HG03196 (cell line): ENCODE measurements around the gene UNC79.

Source experiments
- ATAC-seq: cut with Tn5 transposase; IDR thresholded peaks from one replicate; pipeline ENCODE4 v1.9.1; 2021; ENCODE audit not compliant: unreplicated experiment

The UNC79 gene

GRCh38 chr14:93705513-93706156 is 274.9 kb downstream of the UNC79 start:
- ATAC-seq = no peak

DNA sequence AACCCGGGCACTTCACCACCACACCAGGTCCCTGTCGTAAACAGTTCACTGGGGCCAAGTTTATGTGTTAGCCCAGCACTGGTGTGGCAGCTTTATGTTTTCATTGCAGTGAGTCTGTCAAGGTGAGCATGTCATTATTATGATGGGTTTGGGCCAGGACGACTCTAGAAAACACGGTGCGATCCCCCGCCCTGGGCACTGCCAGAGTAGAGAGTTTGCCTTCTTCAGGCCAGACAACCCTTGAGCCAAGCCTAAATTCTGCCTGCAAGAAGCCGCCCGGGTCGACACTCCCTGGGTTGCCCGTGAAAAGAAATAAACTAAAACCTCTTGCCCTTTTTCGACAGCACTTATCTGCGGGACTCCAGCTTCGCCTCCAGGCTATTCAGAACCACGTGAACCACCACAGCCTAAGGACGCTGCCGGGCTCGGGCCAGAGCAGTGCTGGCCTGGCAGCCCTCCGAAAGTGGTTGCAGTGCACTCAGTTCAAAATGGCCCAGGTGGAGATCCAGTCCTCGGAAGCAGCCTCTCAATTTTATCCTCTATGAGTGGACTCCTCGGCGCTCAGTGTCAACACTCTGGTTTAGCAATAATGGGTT is 275.7 kb downstream of the UNC79 start:
- ATAC-seq = no peak

- no peak for ATAC-seq
Measured at GRCh38 chr14:93707475-93707874, 276.7 kb downstream of the UNC79 start.

GRCh38 chr14:93708311-93708734 is 277.6 kb downstream of the UNC79 start:
- ATAC-seq = no peak

DNA sequence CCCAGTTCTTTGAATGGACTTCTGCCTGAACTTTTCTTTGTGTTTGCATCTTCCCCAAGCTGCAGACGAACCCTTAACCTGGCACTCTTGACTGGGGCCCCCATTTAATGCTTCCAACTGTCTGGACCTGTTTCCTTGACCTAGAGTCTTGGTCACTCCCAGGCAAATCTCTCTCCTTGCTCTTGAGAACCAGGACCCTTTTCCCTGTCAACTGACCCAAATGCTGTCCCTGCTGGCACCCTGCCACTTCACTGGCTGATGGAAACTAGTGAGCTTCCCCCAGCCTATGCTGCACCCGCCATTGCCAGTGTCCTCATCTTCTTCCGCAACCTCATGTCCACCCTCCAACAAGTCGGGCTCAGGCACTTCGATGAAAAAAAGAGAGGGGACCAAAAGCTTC is 278.1 kb downstream of the UNC79 start:
- no peak for ATAC-seq

GRCh38 chr14:93709249-93709648 is 278.5 kb downstream of the UNC79 start:
- ATAC-seq = no peak

- ATAC-seq = no peak
Measured at GRCh38 chr14:93712079-93712837, 281.5 kb downstream of the UNC79 start.

- ATAC-seq = no peak
Measured at GRCh38 chr14:93712838-93713724, 282.3 kb downstream of the UNC79 start.

DNA sequence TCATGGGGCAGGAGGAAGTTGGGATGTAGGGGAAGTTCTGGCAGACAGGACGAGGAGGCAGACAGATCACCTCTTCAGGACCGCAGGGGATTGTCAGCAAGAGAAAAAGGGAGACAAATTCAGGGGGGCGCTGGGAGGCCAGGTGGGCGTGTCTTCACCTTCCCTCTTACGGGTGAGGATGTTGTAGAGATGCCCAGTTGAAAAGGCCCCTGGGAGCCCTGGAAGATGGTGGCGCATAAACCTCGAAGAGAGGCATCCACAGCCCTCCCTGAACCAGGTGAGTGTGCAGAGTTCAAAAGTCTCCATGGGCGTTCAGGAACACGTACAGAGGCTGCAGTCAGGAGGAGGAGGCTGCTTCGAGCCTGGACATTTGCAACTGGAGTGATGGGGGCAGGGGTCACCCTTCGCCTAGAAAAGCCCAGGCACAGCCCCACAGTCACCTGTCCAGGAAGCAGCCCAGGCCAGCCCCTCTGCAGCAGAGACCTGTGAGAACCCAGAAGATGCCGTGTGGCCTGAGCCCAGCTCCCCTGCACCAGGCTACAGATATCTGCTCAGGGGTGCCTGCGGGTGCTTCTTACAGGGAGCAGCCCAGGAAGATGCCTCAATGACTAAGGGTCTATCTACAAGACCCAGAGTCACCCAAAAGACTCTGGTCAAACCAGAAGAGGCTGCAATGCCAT is 283.1 kb downstream of the UNC79 start:
- no peak for ATAC-seq

GRCh38 chr14:93714605-93715004 is 283.9 kb downstream of the UNC79 start:
- ATAC-seq = no peak

DNA sequence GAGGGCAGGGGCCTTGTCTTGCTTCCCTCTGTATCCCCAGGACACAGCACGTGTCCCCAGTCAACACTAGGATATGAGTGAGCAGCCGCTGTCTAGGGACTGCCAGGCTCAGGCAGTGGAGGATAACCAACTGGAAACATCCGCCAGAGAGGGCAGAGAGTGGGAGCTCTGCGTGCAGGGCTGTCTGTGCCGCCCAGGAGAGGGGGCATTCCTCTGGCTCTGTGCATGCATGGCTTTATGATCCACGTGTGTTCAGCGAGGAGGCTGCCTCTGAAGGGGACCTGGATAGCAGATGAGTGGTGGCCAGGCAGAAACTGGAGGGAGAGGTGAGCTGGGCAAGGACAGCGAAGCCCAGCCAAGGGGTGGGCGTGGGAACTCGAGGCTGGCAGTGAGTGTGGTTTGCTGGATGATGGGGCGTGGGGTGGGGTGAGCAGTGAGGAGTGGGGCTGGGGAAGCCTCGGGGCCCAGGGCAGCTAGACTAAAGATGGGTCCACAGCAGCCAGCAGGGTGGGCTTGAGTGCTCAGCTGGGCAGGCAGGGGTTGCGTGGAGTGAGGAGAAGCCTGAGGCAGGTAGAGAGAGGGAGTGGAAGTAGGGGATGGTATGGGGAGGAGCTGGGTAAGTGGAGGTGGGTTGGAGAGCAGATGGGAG is 284.7 kb downstream of the UNC79 start:
- ATAC-seq = no peak

- no peak for ATAC-seq
Measured at GRCh38 chr14:93716002-93716745, 285.4 kb downstream of the UNC79 start.

- no peak for ATAC-seq
Measured at GRCh38 chr14:93716746-93717667, 286.3 kb downstream of the UNC79 start.

DNA sequence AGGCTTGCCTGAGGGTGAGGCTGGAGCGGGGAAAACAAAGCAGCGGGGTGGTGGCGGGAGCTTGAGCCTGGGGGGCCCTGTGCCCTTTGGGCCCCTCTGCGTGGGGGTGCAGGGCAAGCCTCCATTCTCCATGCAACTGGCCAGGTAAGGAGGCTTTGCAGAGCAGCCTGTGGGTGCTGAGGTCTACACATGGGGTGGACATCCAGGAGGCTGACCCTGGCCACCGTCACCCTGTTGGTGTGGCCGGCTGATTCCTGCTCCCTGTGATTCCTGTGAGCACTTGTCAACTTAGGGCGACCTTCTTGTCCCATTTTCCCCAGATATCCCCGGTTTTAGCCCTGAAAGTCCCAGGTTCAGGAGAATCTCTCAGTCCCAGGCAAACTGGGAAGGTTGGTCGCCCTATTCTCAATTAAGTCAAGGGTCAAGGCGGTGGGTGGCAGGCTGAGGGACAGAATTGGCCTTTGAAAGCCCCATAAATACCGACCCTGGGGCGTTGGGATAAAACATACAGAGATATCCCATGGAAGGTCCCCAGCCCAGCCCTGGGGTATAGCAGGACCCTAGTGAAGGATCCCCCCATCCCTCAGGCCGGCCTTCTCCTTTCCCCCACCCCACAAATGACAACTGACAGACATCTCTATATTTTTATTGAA is 287.1 kb downstream of the UNC79 start:
- no peak for ATAC-seq

- no peak for ATAC-seq
Measured at GRCh38 chr14:93719256-93719655, 288.5 kb downstream of the UNC79 start.

- ATAC-seq = no peak
Measured at GRCh38 chr14:93720076-93720815, 289.5 kb downstream of the UNC79 start.

DNA sequence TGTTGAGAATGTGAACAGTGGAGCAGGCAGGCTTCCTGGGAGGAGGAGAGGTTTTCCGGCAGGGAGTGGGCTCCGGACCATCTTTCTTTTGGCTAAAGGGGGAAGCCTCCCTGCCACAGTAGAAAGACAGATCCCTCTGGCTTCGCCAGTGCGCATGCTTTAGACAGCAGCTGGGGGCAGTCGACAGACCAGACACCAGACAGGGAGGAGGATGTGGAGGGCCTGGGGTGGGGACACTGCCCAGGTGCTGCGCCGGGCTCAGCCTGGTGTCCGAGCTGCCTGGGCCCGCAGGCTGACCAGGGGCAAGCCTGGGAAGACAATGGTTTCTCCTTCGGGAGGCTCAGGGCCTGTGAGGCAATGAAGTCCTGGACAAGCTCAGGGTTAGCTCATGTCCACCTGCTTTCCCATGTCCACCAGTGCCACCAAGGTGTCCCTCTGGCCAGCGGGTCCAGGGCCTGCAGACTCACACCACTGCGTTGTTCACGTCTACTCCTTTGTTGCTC is 290.3 kb downstream of the UNC79 start:
- no peak for ATAC-seq
